Naive B cell (primary cell): Measurements from ENCODE around the gene KCTD13. TPM values are rescaled to one million over a fixed set of nuclear protein-coding genes. Genes with fewer than 3 reads are reported as not detected.
A peak's percentile ranks its signal among the peaks of the same experiment; 100 is the strongest.
"Not testable (repeated sequence)": the region's sequence is repeated elsewhere in the genome, so short reads cannot be mapped to it uniquely, and the experiment has no call there.

ENCODE experiments used
- ATAC-seq, 2 donors: fragments of 150-1000 bp; cut with Tn5 transposase; 2 replicates each; pipeline ENCODE4 v1.10.0; 2021; ENCODE audit warnings: low read depth in 2 of 2, mild to moderate bottlenecking in 2 of 2, moderate library complexity in 2 of 2
- DNase-seq: peaks from one replicate; pipeline ENCODE4 v3.0.0; 2022
- H3K27ac Mint-ChIP-seq, 6 donors: one replicate each; pipeline ENCODE4 v1.8.0; 2020 to 2022; ENCODE audit warnings: mild to moderate bottlenecking in 6 of 6, mixed read lengths in 6 of 6, moderate library complexity in 5 of 6, inconsistent platforms in 2 of 6
- H3K27me3 Mint-ChIP-seq, 3 donors: one replicate each; pipeline ENCODE4 v1.8.0; 2021 to 2022; ENCODE audit warnings: mixed read lengths in 3 of 3, mild to moderate bottlenecking in 1 of 3
- H3K36me3 Mint-ChIP-seq, 2 donors: one replicate each; pipeline ENCODE4 v1.8.0; 2020 to 2022; ENCODE audit warnings: mixed read lengths in 2 of 2, inconsistent platforms in 1 of 2, mild to moderate bottlenecking in 1 of 2
- H3K4me1 Mint-ChIP-seq, 3 donors: one replicate each; pipeline ENCODE4 v1.8.0; 2020 to 2022; ENCODE audit warnings: mixed read lengths in 3 of 3, inconsistent platforms in 1 of 3, mild to moderate bottlenecking in 1 of 3, moderate library complexity in 1 of 3
- H3K4me3 Mint-ChIP-seq, 8 donors: one replicate each; pipeline ENCODE4 v1.8.0; 2020 to 2022; ENCODE audit warnings: mild to moderate bottlenecking in 8 of 8, mixed read lengths in 8 of 8, moderate library complexity in 8 of 8, inconsistent platforms in 2 of 8
- H3K9me3 Mint-ChIP-seq, 7 donors: one replicate each; pipeline ENCODE4 v1.8.0; 2020 to 2022; ENCODE audit warnings: mixed read lengths in 7 of 7, mild to moderate bottlenecking in 5 of 7, inconsistent platforms in 2 of 7, moderate library complexity in 1 of 7
- polyA plus RNA-seq, 6 donors: library from polyadenylated mRNA; unstranded; fragments of 300-500 nt; fragmentation: Illumina TruSeq; gene quantifications; one replicate each; pipeline ENCODE4 v1.2.3, GENCODE V29; 2021; ENCODE audit warnings: low read depth in 6 of 6

Gene KCTD13
- polyA plus RNA-seq, 6 donors from 2014 or later, result 7.4 to 19.0 (median 10.4) TPM

- peaks cover 4 to 9% (median 8%) of the 10 kb centered on the region in 3 donors for H3K4me1 Mint-ChIP-seq
- no peaks in the 10 kb centered on the region for H3K27me3 Mint-ChIP-seq
- no peak for DNase-seq
- H3K9me3 Mint-ChIP-seq, result no peaks in the 10 kb centered on the region
- peak overlapping the region in 2 of 6 donors; percentile 20 to 62 for H3K27ac Mint-ChIP-seq
- ATAC-seq, result no peak
- H3K36me3 Mint-ChIP-seq, result peaks cover 0 to 4% of the 10 kb centered on the region in 2 donors
- no peak overlapping the region for H3K4me3 Mint-ChIP-seq
Measured at GRCh38 chr16:29910819-29911675, 15.0 kb downstream of the KCTD13 start.

DNA sequence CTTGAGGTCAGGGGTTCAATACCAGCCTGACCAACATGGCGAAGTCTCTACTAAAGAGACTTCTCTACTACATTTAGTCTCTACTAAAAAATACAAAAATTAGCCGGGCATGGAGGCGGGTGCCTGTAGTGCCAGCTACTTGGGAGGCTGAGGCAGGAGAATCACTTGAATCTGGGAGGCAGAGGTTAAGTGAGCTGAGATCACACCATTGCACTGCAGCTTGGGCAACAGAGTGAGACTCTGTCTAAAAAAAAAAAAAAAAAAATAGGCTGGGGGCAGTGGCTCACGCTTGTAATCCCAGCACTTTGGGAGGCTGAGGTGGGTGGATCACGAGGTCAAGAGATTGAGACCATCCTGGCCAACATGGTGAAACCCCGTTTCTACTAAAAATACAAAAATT, 16.2 kb downstream of the KCTD13 start:
- DNase-seq, H3K4me1 Mint-ChIP-seq, H3K27me3 Mint-ChIP-seq, H3K27ac Mint-ChIP-seq, H3K4me3 Mint-ChIP-seq, ATAC-seq, H3K36me3 Mint-ChIP-seq, H3K9me3 Mint-ChIP-seq: not testable (repeated sequence)

GRCh38 chr16:29909391-29909790, 16.6 kb downstream of the KCTD13 start:
- no peak for ATAC-seq
- H3K27me3 Mint-ChIP-seq, result no peaks in the 10 kb centered on the region
- no peaks in the 10 kb centered on the region for H3K9me3 Mint-ChIP-seq
- H3K36me3 Mint-ChIP-seq, result peaks cover 0 to 4% of the 10 kb centered on the region in 2 donors
- no peak overlapping the region for H3K27ac Mint-ChIP-seq
- H3K4me1 Mint-ChIP-seq, result peaks cover 4 to 9% (median 8%) of the 10 kb centered on the region in 3 donors
- DNase-seq, result no peak
- no peak overlapping the region for H3K4me3 Mint-ChIP-seq

DNA sequence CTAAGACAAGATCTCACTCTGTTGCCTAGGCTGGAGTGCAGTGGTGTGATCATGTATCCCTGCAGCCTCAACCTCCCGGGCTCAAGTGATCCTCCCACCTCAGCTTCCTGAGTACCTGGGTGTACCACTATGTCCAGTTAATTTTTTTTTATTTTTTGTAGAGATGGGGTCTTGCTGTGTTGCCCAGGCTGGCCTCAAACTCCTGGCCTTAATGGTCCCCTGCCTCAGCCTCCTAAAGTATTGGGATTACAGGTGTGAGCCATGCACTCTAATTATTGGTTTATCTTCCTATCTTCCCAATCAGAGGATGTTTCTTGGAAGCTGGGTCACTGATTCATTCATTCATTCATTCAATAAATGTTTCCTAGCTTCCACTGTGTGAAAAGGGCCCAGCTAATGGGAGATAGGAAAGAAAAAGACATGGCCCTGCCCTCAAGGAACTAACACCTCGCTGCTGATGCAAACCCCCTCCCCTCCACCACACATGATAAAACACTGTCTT, 17.3 kb downstream of the KCTD13 start:
- Mint-ChIP-seq H3K9me3 (no peaks in the 10 kb centered on the region), H3K4me3 (no peak overlapping the region), H3K27me3 (no peaks in the 10 kb centered on the region), H3K36me3 (peaks cover 0 to 4% of the 10 kb centered on the region in 2 donors), H3K27ac (no peak overlapping the region), H3K4me1 (peaks cover 4 to 9% (median 8%) of the 10 kb centered on the region in 3 donors)
- ATAC-seq (no peak), DNase-seq (no peak)

DNA sequence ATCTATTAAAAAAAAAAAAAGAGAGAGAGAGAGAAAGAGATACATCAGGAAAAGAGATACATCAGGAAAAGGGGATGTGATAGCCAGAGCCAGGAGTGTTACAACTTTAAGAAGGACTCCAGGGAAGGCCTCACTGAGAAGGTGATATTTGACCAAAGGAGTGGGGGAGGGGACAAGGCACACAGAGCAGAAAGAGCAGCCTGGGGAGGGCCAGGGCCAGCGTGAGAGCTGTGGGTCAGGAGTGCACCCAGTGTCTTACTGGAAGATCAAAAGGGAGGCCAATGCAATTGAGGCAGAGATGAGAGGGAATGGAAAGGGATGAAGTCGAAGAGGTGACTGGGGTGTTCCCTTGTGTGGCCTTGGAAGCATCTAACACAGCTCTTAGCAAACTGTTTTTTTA, 18.1 kb downstream of the KCTD13 start:
- Mint-ChIP-seq H3K4me3 (no peak overlapping the region), H3K9me3 (no peaks in the 10 kb centered on the region), H3K27ac (no peak overlapping the region), H3K4me1 (peaks cover 4 to 9% (median 8%) of the 10 kb centered on the region in 3 donors), H3K36me3 (peaks cover 0 to 4% of the 10 kb centered on the region in 2 donors), H3K27me3 (no peaks in the 10 kb centered on the region)
- no peak for ATAC-seq
- DNase-seq, result no peak

DNA sequence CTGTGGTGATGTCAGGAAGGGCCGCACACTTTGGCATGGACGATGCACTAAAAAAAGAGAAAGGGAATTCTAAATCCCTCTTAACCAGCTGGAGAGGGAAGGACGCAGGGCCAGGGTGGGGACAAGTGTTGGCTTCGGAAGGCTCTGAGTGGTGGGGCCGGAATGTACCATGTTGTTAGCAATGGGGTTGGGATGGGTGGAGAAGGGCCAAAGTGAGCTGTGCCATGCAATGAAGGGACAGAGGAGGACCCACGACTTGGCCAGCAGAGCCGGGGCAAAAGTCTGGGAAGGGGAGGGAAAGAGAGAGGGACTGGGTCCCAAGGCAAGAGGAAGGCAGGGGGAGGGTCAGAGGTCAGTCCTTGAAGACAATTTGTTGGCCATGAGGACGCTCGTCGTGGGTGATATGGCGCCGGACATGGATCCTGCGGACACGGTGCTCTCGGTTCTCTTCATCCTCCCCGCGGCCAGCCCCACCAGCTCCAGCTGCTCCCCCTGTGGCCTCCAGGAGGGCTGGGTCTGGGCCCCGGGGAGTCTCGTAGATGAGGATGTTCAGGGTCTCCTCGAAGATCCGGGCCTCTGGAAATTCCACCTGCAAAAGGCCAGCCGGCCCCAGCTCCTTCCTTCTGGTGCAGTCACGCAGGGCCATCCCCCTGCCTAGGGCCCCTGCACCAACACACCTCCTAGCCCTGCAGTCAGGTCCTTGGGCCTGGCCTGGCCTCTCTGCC, 19.3 kb downstream of the KCTD13 start:
- DNase-seq (no peak), ATAC-seq (no peak)
- H3K27ac Mint-ChIP-seq, result peak overlapping the region in 1 of 6 donors; percentile 81
- no peaks in the 10 kb centered on the region for H3K27me3 Mint-ChIP-seq
- H3K4me1 Mint-ChIP-seq, result peaks cover 4 to 9% (median 8%) of the 10 kb centered on the region in 3 donors
- no peak overlapping the region for H3K4me3 Mint-ChIP-seq
- peaks cover 0 to 4% of the 10 kb centered on the region in 2 donors for H3K36me3 Mint-ChIP-seq
- no peaks in the 10 kb centered on the region for H3K9me3 Mint-ChIP-seq

GRCh38 chr16:29905668-29906067, 20.4 kb downstream of the KCTD13 start:
- ATAC-seq (no peak), DNase-seq (no peak)
- Mint-ChIP-seq H3K27me3 (peaks cover 0 to 5% (median 5%) of the 10 kb centered on the region in 3 donors), H3K9me3 (no peaks in the 10 kb centered on the region), H3K4me3 (no peak overlapping the region), H3K4me1 (peaks cover 7 to 11% (median 10%) of the 10 kb centered on the region in 3 donors), H3K27ac (no peak overlapping the region), H3K36me3 (peaks cover 0 to 4% of the 10 kb centered on the region in 2 donors)

DNA sequence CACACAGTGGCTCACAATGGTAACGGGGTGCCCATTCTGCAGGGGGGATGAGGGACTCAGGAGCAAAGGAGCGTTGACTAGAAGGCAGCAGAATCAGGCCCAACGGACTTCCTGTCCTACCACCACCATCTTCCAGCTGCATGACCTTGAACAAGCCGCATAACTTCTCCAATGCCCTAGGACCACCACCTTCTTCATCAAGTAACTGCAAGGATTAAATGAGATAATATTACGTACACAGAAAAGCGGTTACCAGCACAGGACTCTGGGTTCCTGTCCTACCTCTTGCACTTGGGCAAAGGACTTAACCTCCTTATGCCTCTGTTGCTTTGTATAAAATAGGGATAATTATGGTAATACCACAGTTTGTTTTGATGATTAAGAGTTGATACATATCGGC, 21.1 kb downstream of the KCTD13 start:
- H3K9me3 Mint-ChIP-seq, result no peaks in the 10 kb centered on the region
- ATAC-seq, result no peak
- no peak for DNase-seq
- H3K4me1 Mint-ChIP-seq, result peaks cover 12 to 15% (median 14%) of the 10 kb centered on the region in 3 donors
- H3K27me3 Mint-ChIP-seq, result peaks cover 0 to 10% (median 9%) of the 10 kb centered on the region in 3 donors
- H3K4me3 Mint-ChIP-seq, result no peak overlapping the region
- H3K27ac Mint-ChIP-seq, result no peak overlapping the region
- H3K36me3 Mint-ChIP-seq, result peaks cover 0 to 4% of the 10 kb centered on the region in 2 donors

- Mint-ChIP-seq H3K27ac (peak overlapping the region in 3 of 6 donors; percentile 45 to 60 (median 47)), H3K4me1 (peaks cover 10 to 13% (median 10%) of the 10 kb centered on the region in 3 donors), H3K27me3 (peaks cover 0 to 22% (median 14%) of the 10 kb centered on the region in 3 donors), H3K4me3 (no peak overlapping the region), H3K36me3 (peaks cover 3 to 4% of the 10 kb centered on the region in 2 donors), H3K9me3 (no peaks in the 10 kb centered on the region)
- DNase-seq, result no peak
- no peak for ATAC-seq
Measured at GRCh38 chr16:29903590-29903989, 22.4 kb downstream of the KCTD13 start.

GRCh38 chr16:29901607-29901945, 24.4 kb downstream of the KCTD13 start:
- DNase-seq (no peak), ATAC-seq (no peak)
- Mint-ChIP-seq H3K4me1 (peaks cover 11 to 18% (median 11%) of the 10 kb centered on the region in 3 donors), H3K36me3 (peaks cover 0 to 20% of the 10 kb centered on the region in 2 donors), H3K9me3 (peaks cover 0 to 4% (median 0%) of the 10 kb centered on the region in 7 donors), H3K4me3 (peak overlapping the region in 3 of 8 donors; percentile 49 to 67 (median 64)), H3K27ac (no peak overlapping the region), H3K27me3 (peaks cover 12 to 40% (median 35%) of the 10 kb centered on the region in 3 donors)

DNA sequence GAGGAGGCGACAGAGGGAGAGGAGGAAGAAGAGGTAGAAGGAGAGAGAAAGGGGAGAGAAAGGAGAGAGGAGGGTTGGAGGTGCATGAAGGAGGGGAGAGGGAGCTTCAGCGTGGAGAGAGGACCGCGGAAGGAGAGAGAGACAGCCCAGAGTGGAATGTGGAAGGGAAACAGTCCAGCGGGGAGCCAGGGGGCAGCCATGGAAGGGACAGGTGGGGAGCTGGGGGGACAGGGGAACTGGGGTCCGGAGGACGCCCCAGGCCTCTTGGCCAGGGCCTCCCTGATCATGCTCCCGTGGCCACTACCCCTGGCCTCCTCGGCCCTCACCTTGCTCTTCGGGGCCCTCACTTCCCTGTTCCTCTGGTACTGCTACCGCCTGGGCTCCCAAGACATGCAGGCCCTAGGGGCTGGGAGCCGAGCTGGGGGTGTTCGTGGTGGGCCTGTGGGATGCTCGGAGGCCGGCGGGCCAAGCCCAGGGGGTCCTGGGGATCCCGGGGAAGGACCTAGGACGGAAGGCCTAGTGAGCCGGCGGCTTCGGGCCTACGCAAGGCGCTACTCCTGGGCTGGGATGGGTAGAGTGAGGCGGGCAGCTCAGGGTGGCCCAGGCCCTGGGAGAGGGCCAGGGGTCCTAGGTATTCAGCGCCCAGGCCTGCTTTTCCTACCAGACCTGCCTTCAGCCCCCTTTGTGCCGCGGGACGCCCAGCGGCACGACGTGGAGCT, 25.0 kb downstream of the KCTD13 start:
- no peak for DNase-seq
- no peak overlapping the region for H3K27ac Mint-ChIP-seq
- H3K4me3 Mint-ChIP-seq, result peak overlapping the region; percentile 63 to 88 (median 74)
- ATAC-seq, result no peak
- H3K36me3 Mint-ChIP-seq, result peaks cover 0 to 20% of the 10 kb centered on the region in 2 donors
- peaks cover 11 to 18% (median 11%) of the 10 kb centered on the region in 3 donors for H3K4me1 Mint-ChIP-seq
- peaks cover 12 to 44% (median 40%) of the 10 kb centered on the region in 3 donors for H3K27me3 Mint-ChIP-seq
- H3K9me3 Mint-ChIP-seq, result peaks cover 0 to 4% (median 0%) of the 10 kb centered on the region in 7 donors

- Mint-ChIP-seq H3K9me3 (peaks cover 0 to 4% (median 0%) of the 10 kb centered on the region in 7 donors), H3K27ac (no peak within 1 kb of the TSS), H3K36me3 (peaks cover 0 to 20% of the 10 kb centered on the region in 2 donors), H3K4me1 (peaks cover 11 to 18% (median 11%) of the 10 kb centered on the region in 3 donors), H3K4me3 (peak within 1 kb of the TSS; percentile 63 to 88 (median 74)), H3K27me3 (peaks cover 12 to 49% (median 40%) of the 10 kb centered on the region in 3 donors)
- DNase-seq (peak; percentile 73), ATAC-seq (peak; percentile 77 to 82)
Measured at GRCh38 chr16:29900102-29900887, 25.7 kb downstream of the KCTD13 start, which contains the start of gene ASPHD1. ASPHD1 (plus strand) TSS chr16:29900488; CDS start chr16:29900972, 484 bp downstream.
